Activated T-helper 2 cell treated with anti-CD3 and anti-CD28 coated beads, Interferon-gamma antibody, Interleukin-2, Interleukin-4, amounts not matched to agents 10 μg/mL and 5 μg/mL and 100 μg/mL, durations not matched to agents 14 hours and 24 hours and 36 hours (primary cell): ENCODE data around the gene CMPK1. TPM values are rescaled to one million over a fixed set of nuclear protein-coding genes. Genes with fewer than 3 reads are reported as not detected.

ENCODE experiments used
- DNase-seq: peaks from one replicate; pipeline ENCODE4 v3.0.0; 2021; ENCODE audit warnings: low spot score
- H3K27ac Mint-ChIP-seq: one replicate; pipeline ENCODE4 v1.8.0; 2021; ENCODE audit warnings: mixed read lengths
- H3K27me3 Mint-ChIP-seq: one replicate; pipeline ENCODE4 v1.8.0; 2021; ENCODE audit warnings: low read depth, mixed read lengths
- H3K36me3 Mint-ChIP-seq: one replicate; pipeline ENCODE4 v1.8.0; 2021; ENCODE audit warnings: low read depth, mixed read lengths
- H3K4me1 Mint-ChIP-seq: one replicate; pipeline ENCODE4 v1.8.0; 2021; ENCODE audit warnings: low read depth, mixed read lengths
- H3K4me3 Mint-ChIP-seq: one replicate; pipeline ENCODE4 v1.8.0; 2021; ENCODE audit warnings: low read depth, mild to moderate bottlenecking, moderate library complexity, mixed read lengths
- H3K9me3 Mint-ChIP-seq: one replicate; pipeline ENCODE4 v1.8.0; 2021; ENCODE audit warnings: mixed read lengths
- intact Hi-C: fragments of 100-400 bp; cut with micrococcal nuclease; formaldehyde crosslinking; loops from one replicate; pipeline ENCODE4 v1.15.1; 2023
- total RNA-seq: library from RNA; stranded (reverse); gene quantifications from 2 replicates; pipeline ENCODE4 v1.2.3, GENCODE V29; 2022

Gene CMPK1
- total RNA-seq, 1 donor from 2014 or later = 109 TPM

- H3K27me3 Mint-ChIP-seq = peaks cover 57% of the 10 kb centered on the region
- H3K36me3 Mint-ChIP-seq = no peaks in the 10 kb centered on the region
- no peak overlapping the region for H3K27ac Mint-ChIP-seq
- no peak overlapping the region for H3K4me3 Mint-ChIP-seq
- H3K4me1 Mint-ChIP-seq = peaks cover 4% of the 10 kb centered on the region
- intact Hi-C loops = no loop called here
- DNase-seq = no peak
- no peaks in the 10 kb centered on the region for H3K9me3 Mint-ChIP-seq
These were observed 87.0 kb downstream of the CMPK1 start for GRCh38 chr1:47420547-47420946.

DNA sequence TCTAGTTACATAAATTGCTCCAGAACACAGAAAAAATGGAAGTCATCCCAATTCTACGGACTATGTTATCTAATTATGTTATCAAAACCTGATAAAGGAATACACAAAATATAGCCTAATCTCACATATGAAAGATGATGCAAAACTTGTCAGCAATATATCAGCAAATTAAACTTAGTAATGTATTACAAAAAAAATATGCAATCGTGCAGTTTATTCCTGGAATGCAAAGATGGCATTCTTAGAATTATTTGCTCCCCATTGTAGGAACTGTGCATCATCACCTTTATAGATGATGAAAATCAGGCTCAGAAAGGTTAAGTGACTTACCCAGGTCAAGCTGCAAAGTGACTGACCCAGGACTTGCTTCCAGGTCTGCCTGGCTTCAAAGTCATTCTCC lies 90.3 kb downstream of the CMPK1 start:
- H3K4me3 Mint-ChIP-seq = no peak overlapping the region
- intact Hi-C loops = no loop called here
- H3K9me3 Mint-ChIP-seq = no peaks in the 10 kb centered on the region
- H3K36me3 Mint-ChIP-seq = no peaks in the 10 kb centered on the region
- H3K27me3 Mint-ChIP-seq = peaks cover 33% of the 10 kb centered on the region
- no peak overlapping the region for H3K27ac Mint-ChIP-seq
- no peaks in the 10 kb centered on the region for H3K4me1 Mint-ChIP-seq
- DNase-seq = no peak

- no peaks in the 10 kb centered on the region for H3K9me3 Mint-ChIP-seq
- intact Hi-C loops = no loop called here
- DNase-seq = no peak
- no peaks in the 10 kb centered on the region for H3K4me1 Mint-ChIP-seq
- H3K27ac Mint-ChIP-seq = no peak overlapping the region
- no peak overlapping the region for H3K4me3 Mint-ChIP-seq
- H3K36me3 Mint-ChIP-seq = no peaks in the 10 kb centered on the region
- H3K27me3 Mint-ChIP-seq = peaks cover 27% of the 10 kb centered on the region
These were observed 90.9 kb downstream of the CMPK1 start for GRCh38 chr1:47424336-47424982.

Other genes starting within 250 kb of the CMPK1 start
- gene CYP4A22, start 196.3 kb upstream of the CMPK1 start, total RNA-seq = not detected in 2 replicates
- gene PDZK1IP1, start 143.8 kb upstream of the CMPK1 start, total RNA-seq = not detected in 2 replicates
- not detected in 2 replicates for gene TAL1, start 101.6 kb upstream of the CMPK1 start, total RNA-seq
- 24.8 and 27.6 TPM in 2 replicates for gene STIL, start 19.6 kb upstream of the CMPK1 start, total RNA-seq
- not detected in 2 replicates for gene FOXE3, start 82.5 kb downstream of the CMPK1 start, total RNA-seq
- 0.11 and 0.18 TPM in 2 replicates for gene FOXD2, start 104.3 kb downstream of the CMPK1 start, total RNA-seq